Mucosa of gallbladder (tissue), 1 donor: ENCODE measurements around the gene ROR2. TPM values are rescaled to one million over a fixed set of nuclear protein-coding genes. Genes with fewer than 3 reads are reported as not detected.
A peak's percentile ranks its signal among the peaks of the same experiment; 100 is the strongest.

Experiments used
- DNase-seq: peaks from one replicate; pipeline ENCODE4 v3.0.0-alpha.2; 2020; ENCODE audit warnings: low spot score
- total RNA-seq: library from RNA; stranded (reverse); gene quantifications from one replicate; pipeline ENCODE4 v1.2.1, GENCODE V29; 2021
- donor health status: DM: no; HTN: no; CAD: no.

ROR2 gene
- total RNA-seq, 1 donor from 2014 or later, result 21.5 TPM

GRCh38 chr9:91900797-91901177, 49.2 kb downstream of the ROR2 start:
- DNase-seq, result no peak

GRCh38 chr9:91900055-91900796, 49.8 kb downstream of the ROR2 start:
- peak; percentile 29 for DNase-seq

GRCh38 chr9:91899594-91899993, 50.4 kb downstream of the ROR2 start:
- DNase-seq, result no peak

- no peak for DNase-seq
Observed at GRCh38 chr9:91899219-91899563, 50.8 kb downstream of the ROR2 start.

DNA sequence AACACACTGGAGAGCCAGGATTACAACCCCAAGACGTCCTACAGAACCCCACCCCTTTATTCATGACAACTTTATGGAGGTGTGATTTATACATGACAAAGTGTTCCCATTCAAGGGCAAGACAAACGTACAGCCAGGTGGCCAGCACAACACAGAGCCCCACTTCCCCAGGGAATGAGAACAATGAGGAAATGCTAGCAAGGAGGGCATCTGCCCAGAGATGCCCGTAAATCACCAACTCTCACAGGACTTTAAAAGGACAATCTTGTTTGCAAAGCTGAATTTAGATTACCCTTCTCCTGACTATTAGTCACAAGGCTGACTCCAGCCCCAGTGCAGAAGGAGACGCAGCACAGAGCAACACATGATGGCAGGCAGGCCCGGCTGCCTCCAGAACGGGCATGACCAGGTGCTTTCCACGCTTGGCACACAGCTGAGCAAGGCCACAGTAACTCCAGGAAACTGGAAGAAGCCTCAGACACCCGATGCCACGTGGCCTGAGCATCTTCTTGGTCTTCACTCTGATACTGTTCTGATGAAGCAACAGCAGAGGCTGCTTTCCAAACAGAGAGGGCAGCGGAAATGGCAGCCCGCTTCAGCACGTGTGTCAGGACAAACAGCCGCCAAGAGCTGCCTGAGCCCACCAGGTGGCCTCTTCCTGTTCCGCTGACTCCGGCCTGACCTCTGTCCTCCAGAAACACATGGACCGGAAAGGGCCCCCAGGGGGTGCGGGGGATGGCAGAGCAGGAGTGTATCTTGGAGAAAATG, 51.4 kb downstream of the ROR2 start:
- DNase-seq, result peak; percentile 16

- DNase-seq, result no peak
Observed at GRCh38 chr9:91897201-91897600, 52.8 kb downstream of the ROR2 start.

- DNase-seq, result no peak
Observed at GRCh38 chr9:91896513-91897121, 53.4 kb downstream of the ROR2 start.

GRCh38 chr9:91896097-91896496, 53.9 kb downstream of the ROR2 start:
- DNase-seq, result no peak

GRCh38 chr9:91894536-91894935, 55.5 kb downstream of the ROR2 start:
- no peak for DNase-seq

DNA sequence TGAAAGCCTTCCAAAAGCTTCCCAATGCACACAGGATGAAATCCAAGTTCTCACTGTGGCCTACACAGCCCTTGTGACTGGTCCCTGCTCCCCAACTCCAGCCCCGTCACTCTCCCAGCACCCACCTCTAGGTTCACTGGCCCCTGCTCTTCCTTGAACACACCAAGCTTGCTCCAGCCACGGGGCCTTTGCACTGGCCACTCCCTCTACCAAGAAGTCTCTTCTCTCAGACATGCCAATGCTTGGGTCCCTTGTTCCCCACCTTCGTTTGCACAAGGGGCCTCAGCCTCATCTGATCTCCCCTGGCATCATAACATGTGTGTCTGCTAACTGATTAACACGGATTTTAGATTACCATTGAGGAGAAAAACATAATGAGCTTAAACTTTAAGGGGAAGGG, 56.0 kb downstream of the ROR2 start:
- no peak for DNase-seq

DNA sequence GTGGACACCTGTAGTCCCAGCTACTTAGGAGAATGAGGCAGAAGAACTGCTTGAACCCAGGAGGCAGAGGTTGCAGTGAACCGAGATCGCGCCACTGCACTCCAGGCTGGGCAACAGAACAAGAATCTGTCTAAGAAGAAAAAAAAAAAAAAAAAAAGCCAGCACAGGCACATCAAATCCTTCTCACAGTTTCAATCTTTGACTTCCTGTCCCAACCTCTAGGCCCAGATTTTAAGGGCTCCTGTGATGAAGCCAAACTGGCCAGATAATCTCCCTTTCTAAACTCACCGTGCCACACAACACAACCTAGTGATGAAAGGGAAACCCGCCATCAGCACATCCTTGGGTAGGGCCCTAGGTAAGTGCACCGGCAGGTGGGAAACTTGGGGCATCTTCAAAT, 58.1 kb downstream of the ROR2 start:
- DNase-seq, result no peak

- no peak for DNase-seq
Observed at GRCh38 chr9:91890662-91891061, 59.4 kb downstream of the ROR2 start.

- no peak for DNase-seq
Observed at GRCh38 chr9:91889161-91889911, 60.7 kb downstream of the ROR2 start.

DNA sequence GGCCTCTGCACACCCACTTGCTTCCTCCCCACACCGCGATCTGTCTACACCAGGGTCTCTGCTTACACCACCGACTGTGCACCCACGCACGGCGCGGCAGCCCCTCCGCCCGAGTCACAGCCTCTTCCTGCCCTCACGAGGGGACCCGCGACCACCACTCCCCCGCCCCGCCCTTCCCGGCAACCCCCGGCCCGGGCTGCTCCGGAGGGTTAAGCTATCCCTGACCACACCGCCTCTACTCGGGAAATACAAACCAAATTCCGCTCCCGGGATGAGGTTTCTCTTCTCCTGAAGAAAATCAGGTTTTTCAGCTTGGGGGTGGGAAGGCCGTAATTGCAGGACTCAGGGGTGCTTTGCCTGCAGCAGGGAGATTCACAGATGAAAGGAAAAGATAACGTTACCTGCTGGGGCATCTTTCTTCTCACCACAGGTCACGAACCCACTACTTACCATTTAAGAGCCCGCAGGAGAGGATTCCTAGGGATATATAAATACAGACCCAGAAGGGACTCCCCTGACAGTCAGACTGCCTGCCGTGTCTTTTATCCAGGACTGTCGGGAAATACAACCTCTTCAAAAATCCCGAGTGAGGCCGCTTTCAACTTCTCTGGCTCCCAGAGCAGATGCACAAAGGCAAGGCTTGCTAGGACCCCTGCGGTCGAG, 63.5 kb downstream of the ROR2 start:
- DNase-seq, result no peak

GRCh38 chr9:91885746-91886413, 64.1 kb downstream of the ROR2 start:
- no peak for DNase-seq

DNA sequence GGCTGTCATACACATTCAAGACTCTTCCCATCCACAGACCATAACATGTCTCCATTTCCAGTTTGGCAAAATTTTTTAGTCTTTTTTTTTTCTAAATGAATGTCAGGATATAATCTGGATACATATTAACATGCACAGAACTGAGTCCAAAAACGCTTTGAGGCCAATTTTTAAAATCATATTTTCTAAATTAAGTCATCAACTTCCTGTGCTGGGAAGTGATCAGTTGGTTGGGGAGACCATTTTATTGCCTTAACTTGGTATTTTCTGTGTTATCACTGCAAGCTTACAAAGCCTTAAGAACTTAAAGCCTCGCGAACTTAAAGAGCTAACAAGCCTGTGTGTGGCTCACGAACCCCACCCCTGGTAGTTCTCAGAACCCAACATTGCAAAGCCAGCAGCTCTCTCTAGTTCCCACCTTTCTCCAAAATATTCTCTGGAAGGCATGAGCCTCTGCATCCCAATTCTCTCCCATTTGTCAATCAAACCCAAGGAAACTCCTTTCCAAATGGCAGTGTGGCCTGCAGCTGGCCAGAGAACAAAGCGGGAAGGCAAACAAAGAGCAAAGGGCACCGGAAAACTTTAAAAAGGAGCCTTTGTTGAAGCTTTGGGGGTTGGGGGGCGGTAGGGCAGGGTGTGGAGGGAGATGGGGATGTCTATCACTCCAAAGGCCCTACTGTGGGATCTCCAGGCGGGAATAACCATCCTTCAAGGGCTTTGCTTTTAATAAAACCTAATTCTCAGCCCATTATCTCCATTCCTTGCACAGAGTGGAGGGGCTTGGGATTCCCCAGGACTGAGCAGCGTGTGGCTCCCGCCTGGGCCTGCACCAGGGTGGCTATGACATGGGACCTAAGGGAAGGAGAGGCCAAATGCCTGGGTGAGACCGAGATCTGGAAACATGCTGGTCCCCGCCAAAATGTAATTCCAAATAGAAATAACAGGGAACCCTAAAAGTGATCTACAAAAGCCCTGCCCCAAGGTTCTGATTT, 65.0 kb downstream of the ROR2 start:
- DNase-seq, result no peak

GRCh38 chr9:91884153-91884552, 65.9 kb downstream of the ROR2 start:
- DNase-seq, result no peak

DNA sequence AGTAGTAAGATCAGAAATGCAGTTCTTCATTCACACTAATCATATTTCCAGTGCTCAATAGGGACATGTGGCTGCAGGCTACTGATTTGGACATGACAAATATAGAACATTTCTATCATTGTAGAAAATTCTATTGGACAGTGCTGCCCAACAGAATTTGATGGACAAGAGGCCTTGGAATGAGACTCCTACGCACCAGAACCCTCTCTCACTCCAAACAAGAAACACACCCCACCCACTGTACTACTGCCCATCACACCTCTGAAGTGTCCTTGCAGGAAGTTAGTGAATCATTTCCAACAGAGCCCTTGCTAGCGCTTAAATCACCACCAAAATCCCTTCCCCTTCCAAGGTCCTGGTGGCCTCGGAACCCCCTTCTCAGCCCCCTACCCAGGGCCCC, 66.5 kb downstream of the ROR2 start:
- no peak for DNase-seq

- DNase-seq, result no peak
Observed at GRCh38 chr9:91882627-91883026, 67.4 kb downstream of the ROR2 start.

DNA sequence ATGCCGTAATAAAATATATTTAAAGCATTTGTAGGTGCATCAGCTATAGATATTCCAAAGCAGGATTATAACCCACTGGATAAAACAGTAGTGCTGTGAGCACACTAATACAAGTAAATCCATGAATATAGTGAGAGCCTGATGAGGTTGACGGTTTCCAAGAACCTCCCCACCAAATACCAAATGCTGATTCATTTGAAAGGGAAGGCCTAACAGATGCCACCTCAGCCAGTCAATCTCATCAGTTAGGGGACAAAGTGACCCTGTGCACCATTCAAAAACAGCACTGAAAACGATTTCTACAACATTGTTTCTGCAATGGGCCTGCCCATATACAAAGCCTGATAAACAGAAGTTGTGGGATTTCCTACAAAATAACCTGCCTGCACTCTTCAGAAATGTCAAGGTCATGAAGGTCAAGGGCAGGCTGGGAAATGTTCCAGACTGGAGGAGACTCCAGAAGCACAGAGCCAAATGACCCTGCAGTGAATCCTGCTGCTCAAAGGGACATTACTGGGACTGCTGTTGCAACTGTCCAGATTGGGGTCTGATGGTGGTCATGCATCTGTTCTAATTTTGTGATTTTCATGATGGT, 69.6 kb downstream of the ROR2 start:
- DNase-seq, result no peak
